HL-60 (cell line): ENCODE data around the gene ATP1A4.

Source experiments
- DNase-seq, 2 experiments: peaks; one replicate each; pipeline ENCODE4 v3.0.0-alpha.2; 2010 to 2020; ENCODE audit warnings: low read depth in 1 of 2, low spot score in 1 of 2
- H3K27ac ChIP-seq: fragments of 250-450 bp; sonication (Bioruptor Pico); replicated peaks from 2 replicates; pipeline ENCODE4 v1.5.1; 2020; ENCODE audit warnings: mild to moderate bottlenecking, moderate library complexity
- H3K27me3 ChIP-seq: fragments of 250-450 bp; sonication (Bioruptor Pico); 2 replicates; pipeline ENCODE4 v1.5.1; 2021; ENCODE audit warnings: mild to moderate bottlenecking, moderate library complexity; ENCODE audit not compliant: insufficient read depth, poor library complexity, severe bottlenecking
- H3K4me3 ChIP-seq: replicated peaks from 2 replicates; pipeline ENCODE4 v1.5.1; 2011; ENCODE audit warnings: mild to moderate bottlenecking, control low read depth, low read length; ENCODE audit not compliant: insufficient read depth
- CTCF ChIP-seq: IDR thresholded peaks from one replicate; pipeline ENCODE4 v1.5.1; 2011; ENCODE audit warnings: low read length, control low read depth, inconsistent platforms; ENCODE audit not compliant: insufficient read depth
- GABPA ChIP-seq: IDR thresholded peaks from 2 replicates; pipeline ENCODE4 v1.6.1; 2012; ENCODE audit warnings: low read depth
- POLR2AphosphoS5 ChIP-seq: IDR thresholded peaks from 2 replicates; pipeline ENCODE4 v1.6.1; 2012; ENCODE audit warnings: low read depth
- REST ChIP-seq: IDR thresholded peaks from 2 replicates; pipeline ENCODE4 v1.6.1; 2012; ENCODE audit warnings: low read depth; ENCODE audit not compliant: insufficient replicate concordance
- SPI1 ChIP-seq: IDR thresholded peaks from 2 replicates; pipeline ENCODE4 v1.6.1; 2012; ENCODE audit warnings: low read depth, mild to moderate bottlenecking, borderline replicate concordance

ATP1A4 gene

GRCh38 chr1:160226623-160227022 is 75.2 kb downstream of the ATP1A4 start:
- H3K4me3 ChIP-seq, result no peak overlapping the region
- TF ChIP-seq SPI1, result no peak
- no peak for TF ChIP-seq CTCF
- TF ChIP-seq GABPA, result no peak
- TF ChIP-seq POLR2AphosphoS5, result no peak
- no peak for TF ChIP-seq REST
- H3K27me3 ChIP-seq, result no peaks in the 10 kb centered on the region
- no peak overlapping the region for H3K27ac ChIP-seq
- no peak for DNase-seq

GRCh38 chr1:160227034-160227433 is 75.6 kb downstream of the ATP1A4 start:
- H3K27me3 ChIP-seq, result no peaks in the 10 kb centered on the region
- TF ChIP-seq SPI1 (no peak), POLR2AphosphoS5 (no peak), GABPA (no peak), REST (no peak), CTCF (no peak)
- H3K27ac ChIP-seq, result no peak overlapping the region
- H3K4me3 ChIP-seq, result no peak overlapping the region
- DNase-seq, result no peak

- no peak for DNase-seq
- H3K27me3 ChIP-seq, result no peaks in the 10 kb centered on the region
- H3K27ac ChIP-seq, result no peak overlapping the region
- H3K4me3 ChIP-seq, result no peak overlapping the region
- TF ChIP-seq POLR2AphosphoS5 (no peak), SPI1 (no peak), REST (no peak), CTCF (no peak), GABPA (no peak)
These were observed 76.2 kb downstream of the ATP1A4 start for GRCh38 chr1:160227561-160227960.
